Measurements from ENCODE around the gene SLC41A3.
A peak's percentile ranks its signal among the peaks of the same experiment; 100 is the strongest.

Gene SLC41A3

GRCh38 chr3:126121632-126122031 is 37.7 kb upstream of the SLC41A3 start:
- Histone ChIP-seq H3K4me3 (ENCODE audit: low read depth, low read length) (no peak overlapping the region), H3K4me1 (no peaks in the 10 kb centered on the region), H3K27me3 (peaks cover 4% of the 10 kb centered on the region; the same call in 1 of the 2 replicates), H3K9me3 (no peaks in the 10 kb centered on the region), H3K36me3 (no peaks in the 10 kb centered on the region)
- no peak for DNase-seq
- TF ChIP-seq CTCF (IDR thresholded peaks at IDR 0.05; ENCODE audit: low read depth, low read length): no peak

- Histone ChIP-seq H3K9me3 (no peaks in the 10 kb centered on the region), H3K4me1 (no peaks in the 10 kb centered on the region), H3K27me3 (peaks cover 4% of the 10 kb centered on the region; the same call in 1 of the 2 replicates), H3K36me3 (no peaks in the 10 kb centered on the region), H3K4me3 (ENCODE audit: low read depth, low read length) (no peak overlapping the region)
- no peak for DNase-seq
- no peak for TF ChIP-seq CTCF (IDR thresholded peaks at IDR 0.05; ENCODE audit: low read depth, low read length)
Observed at GRCh38 chr3:126121074-126121473, 37.1 kb upstream of the SLC41A3 start.

- TF ChIP-seq CTCF (IDR thresholded peaks at IDR 0.05; ENCODE audit: low read depth, low read length): no peak
- Histone ChIP-seq H3K4me1 (no peaks in the 10 kb centered on the region), H3K4me3 (ENCODE audit: low read depth, low read length) (no peak overlapping the region), H3K27me3 (peaks cover 4% of the 10 kb centered on the region; the same call in 1 of the 2 replicates), H3K9me3 (no peaks in the 10 kb centered on the region), H3K36me3 (no peaks in the 10 kb centered on the region)
- DNase-seq: no peak
Observed at GRCh38 chr3:126119976-126120375, 36.1 kb upstream of the SLC41A3 start.

GRCh38 chr3:126119008-126119675 is 35.2 kb upstream of the SLC41A3 start:
- H3K4me3 ChIP-seq (ENCODE audit: low read depth, low read length): no peak overlapping the region
- H3K9me3 ChIP-seq: no peaks in the 10 kb centered on the region
- peaks cover 4% of the 10 kb centered on the region; the same call in 1 of the 2 replicates for H3K27me3 ChIP-seq
- no peak for TF ChIP-seq CTCF (IDR thresholded peaks at IDR 0.05; ENCODE audit: low read depth, low read length)
- H3K36me3 ChIP-seq: no peaks in the 10 kb centered on the region
- H3K4me1 ChIP-seq: no peaks in the 10 kb centered on the region
- DNase-seq: no peak

GRCh38 chr3:126118591-126118990 is 34.7 kb upstream of the SLC41A3 start:
- H3K27me3 ChIP-seq: peaks cover 4% of the 10 kb centered on the region; the same call in 1 of the 2 replicates
- no peak for TF ChIP-seq CTCF (IDR thresholded peaks at IDR 0.05; ENCODE audit: low read depth, low read length)
- DNase-seq: no peak
- H3K9me3 ChIP-seq: no peaks in the 10 kb centered on the region
- no peaks in the 10 kb centered on the region for H3K36me3 ChIP-seq
- H3K4me3 ChIP-seq (ENCODE audit: low read depth, low read length): no peak overlapping the region
- H3K4me1 ChIP-seq: no peaks in the 10 kb centered on the region

GRCh38 chr3:126117786-126118185 is 33.9 kb upstream of the SLC41A3 start:
- Histone ChIP-seq H3K27me3 (peaks cover 4% of the 10 kb centered on the region; the same call in 1 of the 2 replicates), H3K4me1 (no peaks in the 10 kb centered on the region), H3K36me3 (no peaks in the 10 kb centered on the region), H3K4me3 (ENCODE audit: low read depth, low read length) (no peak overlapping the region), H3K9me3 (no peaks in the 10 kb centered on the region)
- TF ChIP-seq CTCF (IDR thresholded peaks at IDR 0.05; ENCODE audit: low read depth, low read length): no peak
- peak; percentile 8 for DNase-seq
